Stimulated activated naive CD8-positive, alpha-beta T cell treated with anti-CD3 and anti-CD28 coated beads, Interleukin-15, Interleukin-2, amounts not matched to agents 100 ng/mL and 50 ng/mL, for 24 hours (primary cell): ENCODE data around the gene PTPN21.

Source experiments
- H3K27ac Mint-ChIP-seq: one replicate; pipeline ENCODE4 v1.8.0; 2021; ENCODE audit warnings: mild to moderate bottlenecking, mixed read lengths
- H3K27me3 Mint-ChIP-seq: one replicate; pipeline ENCODE4 v1.8.0; 2021; ENCODE audit warnings: mixed read lengths
- H3K36me3 Mint-ChIP-seq: one replicate; pipeline ENCODE4 v1.8.0; 2021; ENCODE audit warnings: low read depth, mixed read lengths
- H3K4me1 Mint-ChIP-seq: one replicate; pipeline ENCODE4 v1.8.0; 2021; ENCODE audit warnings: low read depth, mixed read lengths
- H3K4me3 Mint-ChIP-seq: one replicate; pipeline ENCODE4 v1.8.0; 2021; ENCODE audit warnings: mild to moderate bottlenecking, mixed read lengths
- H3K9me3 Mint-ChIP-seq: one replicate; pipeline ENCODE4 v1.8.0; 2021; ENCODE audit warnings: mixed read lengths

PTPN21 gene

DNA sequence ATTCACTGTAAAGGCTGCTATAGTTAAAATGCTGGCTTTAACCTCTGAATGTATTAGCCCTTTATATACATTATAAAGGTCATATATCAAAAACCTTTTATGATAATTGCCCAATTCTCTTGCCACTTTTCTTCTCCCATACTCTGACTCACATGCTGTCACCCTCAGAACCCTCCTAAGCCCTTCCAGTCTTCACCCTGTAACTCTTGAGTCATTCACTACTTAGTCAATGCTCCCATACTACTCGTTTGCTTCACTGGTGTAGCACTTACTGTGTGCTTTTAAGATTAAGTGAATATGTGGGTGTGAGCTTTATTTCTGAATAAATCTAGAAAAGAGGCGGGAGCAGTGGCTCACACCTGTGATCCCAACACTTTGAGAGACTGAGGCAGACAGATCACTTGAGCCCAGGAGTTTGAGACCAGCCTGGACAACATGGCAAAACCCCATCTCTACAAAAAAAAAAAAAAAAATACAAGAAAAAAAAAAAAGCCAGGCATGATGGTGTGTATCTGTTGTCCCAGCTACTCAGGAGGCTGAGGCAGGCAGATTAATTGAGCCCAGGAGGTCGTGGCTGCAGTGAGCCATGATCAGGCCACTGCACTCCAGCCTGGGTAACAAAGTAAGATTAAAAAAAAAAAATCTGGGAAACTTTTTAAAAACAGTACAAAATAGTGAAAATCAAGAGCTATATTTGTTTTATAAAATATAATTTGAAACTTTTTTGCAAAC lies 131.7 kb downstream of the PTPN21 start:
- peaks cover 6% of the 10 kb centered on the region for H3K36me3 Mint-ChIP-seq
- H3K27ac Mint-ChIP-seq, result peak overlapping the region; percentile 49
- H3K4me1 Mint-ChIP-seq, result peaks cover 5% of the 10 kb centered on the region
- H3K4me3 Mint-ChIP-seq, result no peak overlapping the region
- peaks cover 2% of the 10 kb centered on the region for H3K9me3 Mint-ChIP-seq
- H3K27me3 Mint-ChIP-seq, result no peaks in the 10 kb centered on the region

GRCh38 chr14:88422047-88422446 lies 132.8 kb downstream of the PTPN21 start:
- peaks cover 14% of the 10 kb centered on the region for H3K36me3 Mint-ChIP-seq
- no peak overlapping the region for H3K4me3 Mint-ChIP-seq
- H3K4me1 Mint-ChIP-seq, result peaks cover 5% of the 10 kb centered on the region
- no peaks in the 10 kb centered on the region for H3K27me3 Mint-ChIP-seq
- H3K27ac Mint-ChIP-seq, result no peak overlapping the region
- H3K9me3 Mint-ChIP-seq, result peaks cover 9% of the 10 kb centered on the region

- Mint-ChIP-seq H3K4me3 (no peak overlapping the region), H3K36me3 (peaks cover 14% of the 10 kb centered on the region), H3K27me3 (no peaks in the 10 kb centered on the region), H3K9me3 (peaks cover 9% of the 10 kb centered on the region), H3K27ac (no peak overlapping the region), H3K4me1 (peaks cover 5% of the 10 kb centered on the region)
Measured at GRCh38 chr14:88421286-88421685, 133.5 kb downstream of the PTPN21 start.

GRCh38 chr14:88420187-88420586 lies 134.6 kb downstream of the PTPN21 start:
- Mint-ChIP-seq H3K27me3 (no peaks in the 10 kb centered on the region), H3K36me3 (peaks cover 24% of the 10 kb centered on the region), H3K27ac (no peak overlapping the region), H3K4me3 (no peak overlapping the region), H3K4me1 (peaks cover 5% of the 10 kb centered on the region), H3K9me3 (peaks cover 15% of the 10 kb centered on the region)

DNA sequence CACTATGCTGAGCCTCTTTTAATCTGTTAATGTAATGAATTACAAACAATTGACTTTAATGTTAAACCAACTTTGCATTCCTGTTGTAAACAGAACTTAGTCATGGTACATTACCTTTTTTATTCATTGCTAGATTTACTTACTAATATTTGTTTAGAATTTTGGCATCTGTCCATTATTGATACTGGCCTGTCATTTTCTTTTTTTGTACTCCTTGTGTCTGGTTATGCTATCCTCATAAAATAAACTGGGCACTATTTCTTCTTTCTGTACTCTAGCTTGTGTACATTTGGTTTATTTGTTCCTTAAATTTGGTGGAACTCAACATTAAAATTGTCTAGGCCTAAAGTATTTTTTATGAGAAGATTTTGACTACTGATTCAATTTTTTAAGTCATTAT lies 137.2 kb downstream of the PTPN21 start:
- Mint-ChIP-seq H3K36me3 (peaks cover 43% of the 10 kb centered on the region), H3K4me3 (no peak overlapping the region), H3K27me3 (no peaks in the 10 kb centered on the region), H3K27ac (no peak overlapping the region), H3K9me3 (peaks cover 20% of the 10 kb centered on the region), H3K4me1 (no peaks in the 10 kb centered on the region)
